GM12874 (cell line): Measurements from ENCODE around the gene EMSY.

Source experiments
- TF ChIP-seq, protein P1 (sequence below): IDR thresholded peaks from 2 replicates; pipeline ENCODE4 v1.5.1; 2011; ENCODE audit warnings: low read depth, mild to moderate bottlenecking, control low read depth, low read length, moderate library complexity; ENCODE audit not compliant: insufficient read depth

The EMSY gene

GRCh38 chr11:76444065-76444383 lies 794 bp upstream of the EMSY start:
- TF ChIP-seq, protein P1, sequence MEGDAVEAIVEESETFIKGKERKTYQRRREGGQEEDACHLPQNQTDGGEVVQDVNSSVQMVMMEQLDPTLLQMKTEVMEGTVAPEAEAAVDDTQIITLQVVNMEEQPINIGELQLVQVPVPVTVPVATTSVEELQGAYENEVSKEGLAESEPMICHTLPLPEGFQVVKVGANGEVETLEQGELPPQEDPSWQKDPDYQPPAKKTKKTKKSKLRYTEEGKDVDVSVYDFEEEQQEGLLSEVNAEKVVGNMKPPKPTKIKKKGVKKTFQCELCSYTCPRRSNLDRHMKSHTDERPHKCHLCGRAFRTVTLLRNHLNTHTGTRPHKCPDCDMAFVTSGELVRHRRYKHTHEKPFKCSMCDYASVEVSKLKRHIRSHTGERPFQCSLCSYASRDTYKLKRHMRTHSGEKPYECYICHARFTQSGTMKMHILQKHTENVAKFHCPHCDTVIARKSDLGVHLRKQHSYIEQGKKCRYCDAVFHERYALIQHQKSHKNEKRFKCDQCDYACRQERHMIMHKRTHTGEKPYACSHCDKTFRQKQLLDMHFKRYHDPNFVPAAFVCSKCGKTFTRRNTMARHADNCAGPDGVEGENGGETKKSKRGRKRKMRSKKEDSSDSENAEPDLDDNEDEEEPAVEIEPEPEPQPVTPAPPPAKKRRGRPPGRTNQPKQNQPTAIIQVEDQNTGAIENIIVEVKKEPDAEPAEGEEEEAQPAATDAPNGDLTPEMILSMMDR, result no peak

GRCh38 chr11:76445121-76446084 lies 585 bp downstream of the EMSY start:
- TF ChIP-seq, protein P1, result no peak

- TF ChIP-seq, protein P1, result no peak
These were observed 3.7 kb downstream of the EMSY start for GRCh38 chr11:76448506-76448905.

DNA sequence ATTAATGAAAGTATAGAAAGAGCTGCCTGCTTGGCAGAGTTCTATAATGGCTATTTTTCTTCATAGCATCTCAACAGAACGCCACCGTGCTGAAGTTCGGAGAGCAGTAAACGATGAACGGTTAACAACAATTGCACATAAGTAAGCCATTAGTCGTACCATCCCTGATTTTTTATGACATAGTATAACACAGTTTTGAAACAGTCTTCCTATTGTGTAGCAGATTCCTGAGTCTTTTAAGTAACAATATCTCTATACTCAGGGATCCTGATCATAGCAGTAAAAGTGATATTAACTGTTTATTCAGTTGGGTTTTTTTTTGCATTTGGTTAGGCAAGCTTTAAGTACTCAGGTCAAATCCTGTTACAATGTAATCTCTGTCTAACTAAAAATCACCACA lies 8.4 kb downstream of the EMSY start:
- TF ChIP-seq, protein P1, result no peak

GRCh38 chr11:76455331-76455730 lies 10.5 kb downstream of the EMSY start:
- TF ChIP-seq, protein P1, result no peak

DNA sequence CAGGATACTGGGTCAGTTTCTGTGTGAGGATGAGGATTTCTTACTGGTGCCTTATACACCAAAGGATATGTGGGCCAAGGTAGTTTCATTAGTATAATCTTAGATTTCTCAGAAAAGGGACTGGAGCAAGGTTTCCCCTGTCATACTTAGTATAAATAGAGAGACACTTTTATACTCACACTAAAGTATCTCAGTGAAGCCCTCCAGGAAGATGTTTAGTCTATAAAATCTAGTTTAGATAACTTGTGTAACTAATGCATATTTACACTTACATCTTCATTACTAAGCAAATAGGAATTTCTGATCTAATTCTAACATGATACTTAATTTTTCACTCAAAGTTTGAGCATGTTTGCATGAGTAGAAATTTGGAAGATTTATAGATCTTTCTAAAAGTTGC lies 11.1 kb downstream of the EMSY start:
- TF ChIP-seq, protein P1, result no peak

GRCh38 chr11:76456571-76456970 lies 11.8 kb downstream of the EMSY start:
- TF ChIP-seq, protein P1, result no peak
